Measurements from ENCODE around the gene CMC4. TPM values are rescaled to one million over a fixed set of nuclear protein-coding genes. Genes with fewer than 3 reads are reported as not detected.

CMC4 gene
- total RNA-seq, 2 donors from 2014 or later: 5.2 to 8.3 TPM

GRCh38 chrX:155061760-155062159 lies 9.2 kb downstream of the CMC4 start:
- no peak overlapping the region for H3K4me3 ChIP-seq (ENCODE audit: low read length)
- Mint-ChIP-seq H3K4me3 (no peak overlapping the region), H3K27ac (no peak overlapping the region), H3K27me3 (ENCODE audit: insufficient read depth) (no peaks in the 10 kb centered on the region), H3K9me3 (peaks cover 36% of the 10 kb centered on the region), H3K36me3 (ENCODE audit: low read depth) (no peaks in the 10 kb centered on the region), H3K4me1 (peaks cover 2% of the 10 kb centered on the region)
- no peak overlapping the region for H3K9ac ChIP-seq (ENCODE audit: extremely low read depth, low read length, poor library complexity, severe bottlenecking)
- no peak overlapping the region for H3K27ac ChIP-seq (ENCODE audit: low read depth, low read length)
- no peak for TF ChIP-seq CTCF (conservative IDR thresholded peaks at IDR 0.05)
- no peaks in the 10 kb centered on the region for H3K27me3 ChIP-seq (ENCODE audit: control insufficient read depth, insufficient read depth, low read length, poor library complexity, severe bottlenecking)
- 94% methylated on average over 3 of the region's 4 CpGs; no CpG with 5 or more reads in 1 of the 2 experiments for WGBS, 2 experiments (ENCODE audit: insufficient coverage in 1 of 2, insufficient read length in 1 of 2)
- no peak for DNase-seq
- H3K9me3 ChIP-seq (ENCODE audit: control insufficient read depth, low read length): no peaks in the 10 kb centered on the region
- no peaks in the 10 kb centered on the region for H3K36me3 ChIP-seq (ENCODE audit: control insufficient read depth, insufficient read depth, low read length)
- H3K4me1 ChIP-seq (ENCODE audit: control insufficient read depth, insufficient read depth, low read length): no peaks in the 10 kb centered on the region

GRCh38 chrX:155056877-155057792 lies 13.8 kb downstream of the CMC4 start:
- H3K4me3 Mint-ChIP-seq: no peak overlapping the region
- H3K27me3 Mint-ChIP-seq (ENCODE audit: insufficient read depth): no peaks in the 10 kb centered on the region
- H3K9me3 Mint-ChIP-seq: peaks cover 45% of the 10 kb centered on the region
- DNase-seq: peak; percentile 85
- Histone ChIP-seq H3K4me3 (ENCODE audit: low read length) (no peak overlapping the region), H3K9me3 (ENCODE audit: control insufficient read depth, low read length) (no peaks in the 10 kb centered on the region), H3K27ac (ENCODE audit: low read depth, low read length) (no peak overlapping the region), H3K4me1 (ENCODE audit: control insufficient read depth, insufficient read depth, low read length) (no peaks in the 10 kb centered on the region), H3K27me3 (ENCODE audit: control insufficient read depth, insufficient read depth, low read length, poor library complexity, severe bottlenecking) (no peaks in the 10 kb centered on the region), H3K36me3 (ENCODE audit: control insufficient read depth, insufficient read depth, low read length) (peaks cover under 1% of the 10 kb centered on the region), H3K9ac (ENCODE audit: extremely low read depth, low read length, poor library complexity, severe bottlenecking) (no peak overlapping the region)
- H3K4me1 Mint-ChIP-seq: no peaks in the 10 kb centered on the region
- TF ChIP-seq CTCF (conservative IDR thresholded peaks at IDR 0.05): peak; percentile 82
- H3K27ac Mint-ChIP-seq: peak overlapping the region; percentile 61
- H3K36me3 Mint-ChIP-seq (ENCODE audit: low read depth): peaks cover 3% of the 10 kb centered on the region
- 0 to 30% methylated on average over 1 to 25 of the region's 25 CpGs for WGBS, 2 experiments (ENCODE audit: insufficient coverage in 1 of 2, insufficient read length in 1 of 2)

GRCh38 chrX:155056471-155056870 lies 14.5 kb downstream of the CMC4 start:
- Histone ChIP-seq H3K9ac (ENCODE audit: extremely low read depth, low read length, poor library complexity, severe bottlenecking) (no peak overlapping the region), H3K4me3 (ENCODE audit: low read length) (no peak overlapping the region), H3K27me3 (ENCODE audit: control insufficient read depth, insufficient read depth, low read length, poor library complexity, severe bottlenecking) (no peaks in the 10 kb centered on the region), H3K9me3 (ENCODE audit: control insufficient read depth, low read length) (no peaks in the 10 kb centered on the region), H3K36me3 (ENCODE audit: control insufficient read depth, insufficient read depth, low read length) (peaks cover 5% of the 10 kb centered on the region), H3K4me1 (ENCODE audit: control insufficient read depth, insufficient read depth, low read length) (no peaks in the 10 kb centered on the region), H3K27ac (ENCODE audit: low read depth, low read length) (no peak overlapping the region)
- H3K4me1 Mint-ChIP-seq: no peaks in the 10 kb centered on the region
- TF ChIP-seq CTCF (conservative IDR thresholded peaks at IDR 0.05): no peak
- no CpG with 5 or more reads among the region's 1 CpG for WGBS, 2 experiments (ENCODE audit: insufficient coverage in 1 of 2, insufficient read length in 1 of 2)
- no peak overlapping the region for H3K4me3 Mint-ChIP-seq
- no peaks in the 10 kb centered on the region for H3K27me3 Mint-ChIP-seq (ENCODE audit: insufficient read depth)
- peaks cover 8% of the 10 kb centered on the region for H3K36me3 Mint-ChIP-seq (ENCODE audit: low read depth)
- no peak for DNase-seq
- H3K27ac Mint-ChIP-seq: no peak overlapping the region
- H3K9me3 Mint-ChIP-seq: peaks cover 48% of the 10 kb centered on the region
